Posterior vena cava (tissue), 2 donors: ENCODE results near the gene GTF2A2. TPM values are rescaled to one million over a fixed set of nuclear protein-coding genes. Genes with fewer than 3 reads are reported as not detected.

Experiments used
- DNase-seq: peaks from one replicate; pipeline ENCODE4 v3.0.0-alpha.2; 2020; ENCODE audit warnings: low spot score
- intact Hi-C, 2 donors: fragments of 100-400 bp; cut with DNase I; formaldehyde crosslinking; loops; one replicate each; pipeline versions ENCODE4 v1.14.1 to v1.14.2; 2022 to 2023
- total RNA-seq, 2 donors: library from RNA; stranded (reverse); fragmentation: NEBNext Ultra II Directional; extraction: Animal tissue kit (Norgen Biotek cat#: 25700); gene quantifications; one replicate each; pipeline ENCODE4 v1.2.1, GENCODE V29; 2021
- donor health status: DM: yes; HTN: yes; CAD: no.
- donor health status: DM: yes; HTN: yes; CAD: no.

Gene GTF2A2
- total RNA-seq, 2 donors from 2014 or later, result 91.1 to 98.2 TPM

DNA sequence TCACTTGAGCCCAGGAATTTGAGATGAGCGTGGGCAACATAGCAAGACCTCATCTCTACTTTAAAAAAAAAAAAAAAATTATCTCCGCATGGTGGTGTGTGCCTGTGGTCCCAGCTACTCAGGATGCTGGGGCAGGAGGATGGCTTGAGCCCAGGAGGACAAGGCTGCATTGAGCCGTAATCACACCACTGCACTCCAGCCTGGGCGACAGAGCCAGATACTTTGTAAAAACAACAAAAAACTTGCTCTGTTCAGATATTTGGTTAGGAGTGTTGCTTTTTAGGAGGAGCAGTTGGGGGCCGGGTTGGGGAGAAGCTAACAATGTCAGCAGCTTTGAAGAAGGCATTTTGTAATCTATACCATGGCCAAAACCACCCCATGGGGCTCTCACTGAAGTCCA is 41.7 kb downstream of the GTF2A2 start:
- intact Hi-C loops, result no loop called here
- DNase-seq, result no peak

DNA sequence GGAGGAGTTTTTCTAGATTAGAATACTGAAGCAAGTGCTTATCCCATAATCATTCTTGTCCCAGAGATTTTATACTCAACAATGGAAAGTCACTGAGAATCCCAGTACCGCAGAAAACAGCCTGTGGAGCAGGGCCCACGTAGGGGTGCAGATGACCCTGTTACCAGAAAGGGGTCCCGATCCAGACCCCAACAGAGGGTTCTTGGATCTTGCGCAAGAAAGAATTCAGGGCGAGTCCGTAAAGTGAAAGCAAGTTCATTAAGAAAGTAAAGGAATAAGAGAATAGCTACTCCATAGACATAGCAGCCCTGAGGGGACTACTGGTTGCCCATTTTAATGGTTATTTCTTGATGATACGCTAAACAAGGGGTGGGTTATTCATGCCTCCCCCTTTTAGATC is 43.2 kb downstream of the GTF2A2 start:
- intact Hi-C loops, result no loop called here

DNA sequence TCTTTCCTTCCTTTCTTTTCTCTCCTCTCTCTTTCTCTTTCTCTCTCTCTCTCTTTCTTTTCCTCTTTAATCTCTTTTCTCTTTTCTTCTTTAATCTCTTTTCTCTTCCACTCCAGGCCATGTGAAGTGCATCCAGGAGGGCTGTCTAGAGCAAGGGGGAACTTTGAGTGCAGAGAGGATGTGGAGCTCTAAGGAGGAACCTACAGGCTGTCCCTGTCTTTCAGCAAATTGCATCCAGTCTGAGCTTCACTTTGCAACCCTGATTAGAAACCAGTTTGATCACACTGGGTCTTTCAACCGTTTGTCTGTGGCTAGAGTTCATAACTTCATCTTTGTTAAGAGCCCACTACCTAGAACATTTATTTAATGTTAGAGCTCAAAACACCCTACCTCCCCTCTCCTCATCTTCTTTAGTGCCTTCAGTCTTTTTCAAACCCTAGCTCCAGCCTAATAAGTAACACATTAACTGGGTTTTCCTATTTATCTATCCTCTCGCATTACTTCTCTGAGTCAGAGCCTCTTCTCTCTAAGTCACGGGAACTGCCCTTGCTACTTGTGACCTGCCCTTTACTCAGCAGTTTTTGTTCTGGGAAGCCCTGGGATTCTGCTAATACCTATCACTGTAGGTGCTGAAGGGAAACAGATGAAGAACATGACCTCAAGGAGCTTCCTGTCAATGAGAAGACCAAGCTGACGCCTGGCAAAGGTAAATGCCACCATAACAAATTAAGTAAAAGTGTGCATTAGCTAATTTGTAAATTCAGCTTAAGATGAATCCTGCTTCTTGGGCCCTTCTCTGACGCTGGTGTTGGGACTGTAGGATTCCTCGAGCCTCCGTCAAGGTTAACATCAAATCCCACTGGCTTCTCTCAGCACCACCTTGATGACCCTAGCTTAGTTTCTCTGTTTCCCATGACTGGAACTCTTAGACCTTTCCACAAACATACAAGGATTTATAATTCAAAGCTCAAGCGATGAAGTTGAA is 45.7 kb downstream of the GTF2A2 start, which contains the start of gene GCNT3:
Gene GCNT3 (plus strand): TSS at position 508 of the 985 bp plus-strand sequence. CDS start 6,456 bp downstream, outside the sequence.
- intact Hi-C loops, result no loop called here
- DNase-seq, result no peak

More for the DNA sequence above, 43.2 kb downstream of the GTF2A2 start:
- DNase-seq, result no peak

DNA sequence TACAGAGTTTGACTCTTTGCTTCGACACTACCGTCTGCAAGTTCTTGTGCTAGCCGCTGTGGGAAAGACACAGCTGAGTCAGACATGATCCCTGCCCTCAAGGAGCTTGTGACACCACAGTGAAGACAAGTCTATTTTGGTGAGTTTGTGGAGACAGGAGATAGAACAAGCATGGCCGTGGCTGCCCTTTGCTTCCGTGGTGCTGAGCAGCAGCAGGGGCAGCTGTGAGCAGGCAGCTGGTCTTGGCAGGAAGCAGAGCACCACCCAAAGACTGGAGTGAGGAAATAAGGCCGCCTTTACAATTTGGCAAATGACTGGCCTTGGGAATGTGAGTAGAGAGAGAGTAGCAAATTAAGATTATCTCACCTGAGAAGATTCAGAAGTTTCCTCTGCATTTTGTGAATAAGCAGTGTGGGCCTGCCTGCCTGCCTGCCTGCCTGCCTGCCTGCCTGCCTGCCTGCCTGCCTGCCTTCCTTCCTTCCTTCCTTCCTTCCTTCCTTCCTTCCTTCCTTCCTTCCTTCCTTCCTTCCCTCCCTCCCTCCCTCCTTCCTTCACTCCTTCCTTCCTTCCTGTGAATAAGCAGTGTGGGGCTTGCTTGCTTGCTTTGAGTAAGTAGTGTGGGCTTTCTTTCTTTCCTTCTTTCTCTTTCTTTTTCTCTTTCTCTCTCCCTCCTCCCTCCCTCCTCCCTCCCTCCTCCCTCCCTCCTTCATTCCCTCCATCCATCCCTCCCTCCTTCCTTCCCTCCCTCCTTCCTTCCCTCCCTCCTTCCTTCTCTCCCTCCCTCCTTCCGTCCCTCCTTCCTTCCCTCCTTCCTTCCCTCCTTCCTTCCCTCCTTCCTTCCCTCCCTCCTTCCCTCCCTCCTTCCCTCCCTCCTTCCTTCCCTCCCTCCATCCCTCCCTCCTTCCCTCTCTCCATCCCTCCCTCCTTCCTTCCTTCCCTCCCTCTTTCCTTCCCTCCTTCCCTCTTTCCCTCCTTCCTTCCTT is 47.3 kb downstream of the GTF2A2 start:
- intact Hi-C loops, result no loop called here
- no peak for DNase-seq

DNA sequence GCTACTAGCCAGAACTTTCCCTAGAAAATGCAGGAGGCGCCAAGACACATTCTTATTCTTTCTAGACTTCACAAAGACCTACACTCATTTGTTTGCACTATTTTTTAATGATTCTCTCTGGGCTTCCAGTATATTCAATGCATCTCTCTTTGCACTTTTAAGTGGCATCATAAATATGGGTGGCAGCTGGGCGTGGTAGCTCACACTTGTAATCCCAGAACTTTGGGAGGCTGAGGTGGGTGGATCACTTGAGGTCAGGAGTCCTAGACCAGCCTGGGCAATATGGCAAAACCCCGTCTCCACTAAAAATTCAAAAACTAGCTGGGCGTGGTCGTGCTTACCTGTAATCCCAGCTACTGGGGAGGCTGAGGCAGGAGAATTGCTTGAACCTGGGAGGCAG is 51.3 kb downstream of the GTF2A2 start:
- intact Hi-C loops, result no loop called here
- no peak for DNase-seq

DNA sequence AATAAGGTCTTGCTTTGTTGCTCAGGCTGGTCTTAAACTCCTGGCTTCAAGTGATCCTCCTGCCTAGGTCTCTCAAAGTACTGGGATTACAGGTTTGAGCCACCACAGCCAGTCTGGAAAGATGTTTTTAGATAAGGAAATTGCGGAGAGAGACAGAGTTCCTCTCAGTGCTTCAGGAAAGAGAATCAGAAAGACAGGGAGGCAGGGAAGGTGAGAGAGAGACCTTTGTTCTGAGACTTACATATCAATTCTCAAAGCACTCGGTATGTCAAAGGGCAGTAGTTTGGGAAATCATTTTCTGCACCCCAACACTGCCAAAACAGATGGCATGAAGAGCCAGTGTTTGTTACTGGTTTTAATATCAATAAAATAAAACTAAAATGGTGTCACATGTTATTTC is 58.9 kb downstream of the GTF2A2 start:
- intact Hi-C loops, result no loop called here
- no peak for DNase-seq

DNA sequence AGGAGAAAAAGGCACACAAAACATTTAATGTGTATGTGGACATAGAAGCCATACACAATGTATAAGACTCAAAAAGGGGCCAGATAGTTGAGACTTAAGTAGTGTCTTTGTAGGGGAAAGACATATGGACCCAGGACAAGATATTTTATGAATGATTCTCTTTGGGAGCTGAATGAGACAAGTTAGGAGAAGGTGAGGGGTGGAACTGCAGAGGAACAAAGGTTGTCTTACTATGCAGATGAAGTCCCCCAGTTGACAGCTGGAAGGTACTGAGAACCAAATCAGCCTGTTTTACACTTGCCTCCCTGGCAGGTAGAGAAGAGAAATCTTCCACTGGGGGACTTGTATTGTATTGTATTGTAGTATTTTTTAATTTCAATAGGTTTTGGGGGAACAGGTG is 60.7 kb downstream of the GTF2A2 start:
- no peak for DNase-seq
- intact Hi-C loops, result no loop called here

DNA sequence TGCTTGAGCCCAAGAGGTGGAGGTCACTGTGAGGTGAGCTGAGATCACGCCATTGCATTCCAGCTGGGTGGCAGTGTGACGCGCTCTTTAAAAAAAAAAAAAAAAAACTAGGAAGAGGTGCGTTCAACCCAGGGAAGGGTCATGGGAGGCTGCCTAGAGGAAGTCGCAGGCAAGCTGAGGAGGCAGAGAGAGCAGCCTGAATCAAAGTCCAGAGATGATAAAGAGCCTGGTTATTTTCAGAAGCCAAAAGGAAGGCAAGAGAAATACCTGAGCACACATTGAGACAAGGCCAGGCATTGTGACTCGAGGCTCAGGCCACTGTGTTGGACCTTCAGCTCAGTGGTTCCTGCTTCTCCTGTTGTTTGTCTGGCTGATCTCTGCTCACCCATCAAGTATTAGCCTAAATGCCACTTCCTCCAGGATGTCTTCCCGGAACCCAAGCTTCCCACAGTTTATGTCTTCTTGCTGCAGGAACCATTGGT is 61.8 kb downstream of the GTF2A2 start:
- intact Hi-C loops, result no loop called here
- no peak for DNase-seq

DNA sequence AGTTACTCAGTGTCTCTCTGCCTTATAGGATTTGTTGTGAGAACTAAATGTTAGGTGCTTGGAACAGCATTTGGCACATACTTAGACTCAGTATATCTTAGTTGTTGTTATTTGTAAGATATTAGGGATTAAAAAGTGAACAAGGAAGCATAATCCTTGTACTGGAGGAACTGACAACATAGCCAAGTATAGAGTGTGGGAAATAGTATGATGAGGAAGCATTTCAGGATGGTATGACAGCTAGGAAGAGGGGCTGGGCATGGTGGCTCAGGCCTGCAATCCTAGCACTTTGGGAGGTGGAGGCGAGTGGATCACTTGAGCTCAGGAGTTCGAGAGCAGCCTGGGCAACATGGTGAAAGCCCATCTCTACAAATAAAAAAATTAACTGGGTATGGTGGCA is 62.3 kb downstream of the GTF2A2 start:
- no peak for DNase-seq
- intact Hi-C loops, result no loop called here

DNA sequence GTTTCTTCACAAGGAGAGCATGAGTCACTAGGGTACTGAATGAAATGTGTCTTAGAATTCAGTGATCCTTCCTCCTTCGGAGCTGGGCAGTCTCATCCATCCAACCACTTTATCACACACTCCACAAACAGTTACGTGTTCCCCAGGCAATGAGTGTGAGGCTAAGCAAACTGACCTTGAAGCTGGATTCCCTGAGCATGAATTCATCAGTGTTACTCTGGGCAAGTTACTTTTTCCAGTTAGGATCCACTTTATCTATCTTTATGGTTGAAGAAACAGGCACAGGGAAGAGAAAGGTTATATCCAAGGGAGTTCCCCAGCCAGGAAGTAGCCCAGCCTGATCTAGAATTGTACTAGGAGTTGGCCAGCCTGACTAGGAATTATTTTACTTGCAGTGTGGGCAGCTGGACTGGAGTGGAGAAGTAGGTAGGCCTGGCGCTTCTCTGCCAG is 62.8 kb downstream of the GTF2A2 start:
- DNase-seq, result no peak
- intact Hi-C loops, result no loop called here

DNA sequence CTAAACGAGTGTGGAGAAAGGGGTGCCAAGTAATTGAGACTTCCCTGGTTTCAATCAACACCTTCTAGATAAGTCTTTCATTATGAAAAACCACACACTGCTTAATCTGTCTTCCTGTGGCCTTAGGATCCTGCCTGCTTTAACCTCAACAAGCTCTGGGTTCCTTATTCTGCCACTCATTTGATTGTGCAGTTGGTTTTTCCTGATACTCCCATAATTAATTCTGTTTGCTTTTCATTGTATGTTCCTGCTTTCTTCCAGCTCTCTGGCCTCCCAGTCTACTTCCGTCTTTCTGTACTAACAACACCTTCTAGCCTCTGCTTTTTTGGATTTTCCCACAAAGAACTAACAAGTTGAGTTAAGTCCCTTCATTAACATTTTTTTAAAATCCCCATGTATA is 66.0 kb downstream of the GTF2A2 start:
- intact Hi-C loops, result no loop called here
- no peak for DNase-seq

DNA sequence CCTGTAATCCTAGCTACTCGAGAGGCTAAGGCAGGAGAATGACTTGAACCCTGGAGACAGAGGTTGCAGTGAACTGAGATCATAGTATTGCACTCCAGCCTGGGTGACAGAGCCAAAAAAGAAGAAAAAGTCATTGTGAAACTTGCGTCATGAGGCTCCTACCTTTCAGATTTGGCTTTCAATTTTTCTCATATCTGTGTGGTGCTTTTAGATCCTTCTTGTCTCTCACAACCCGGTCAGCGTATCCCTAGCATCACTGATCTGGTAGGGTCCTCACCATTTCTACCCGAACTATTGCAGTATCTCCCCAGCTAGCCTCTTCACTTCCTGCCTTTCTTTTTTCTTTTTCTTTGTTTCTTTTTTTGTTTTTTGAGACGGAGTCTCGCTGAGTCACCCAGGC is 67.3 kb downstream of the GTF2A2 start:
- no peak for DNase-seq
- intact Hi-C loops, result no loop called here

Other genes starting within 250 kb of the GTF2A2 start
- gene FAM81A, start 219.3 kb downstream of the GTF2A2 start, total RNA-seq, result 1 to 10 TPM in 1 of 2 donors, under 1 TPM in 1; 0.90 to 1.7 TPM
- gene GCNT3, start 45.7 kb downstream of the GTF2A2 start, total RNA-seq, result not detected
- 100 to 1,000 TPM in 1 of 2 donors, 10 to 100 TPM in 1; 81.6 to 110 TPM for gene BNIP2, start 31.8 kb upstream of the GTF2A2 start, total RNA-seq